Measurements from ENCODE around the gene PTPRJ.

PTPRJ gene

DNA sequence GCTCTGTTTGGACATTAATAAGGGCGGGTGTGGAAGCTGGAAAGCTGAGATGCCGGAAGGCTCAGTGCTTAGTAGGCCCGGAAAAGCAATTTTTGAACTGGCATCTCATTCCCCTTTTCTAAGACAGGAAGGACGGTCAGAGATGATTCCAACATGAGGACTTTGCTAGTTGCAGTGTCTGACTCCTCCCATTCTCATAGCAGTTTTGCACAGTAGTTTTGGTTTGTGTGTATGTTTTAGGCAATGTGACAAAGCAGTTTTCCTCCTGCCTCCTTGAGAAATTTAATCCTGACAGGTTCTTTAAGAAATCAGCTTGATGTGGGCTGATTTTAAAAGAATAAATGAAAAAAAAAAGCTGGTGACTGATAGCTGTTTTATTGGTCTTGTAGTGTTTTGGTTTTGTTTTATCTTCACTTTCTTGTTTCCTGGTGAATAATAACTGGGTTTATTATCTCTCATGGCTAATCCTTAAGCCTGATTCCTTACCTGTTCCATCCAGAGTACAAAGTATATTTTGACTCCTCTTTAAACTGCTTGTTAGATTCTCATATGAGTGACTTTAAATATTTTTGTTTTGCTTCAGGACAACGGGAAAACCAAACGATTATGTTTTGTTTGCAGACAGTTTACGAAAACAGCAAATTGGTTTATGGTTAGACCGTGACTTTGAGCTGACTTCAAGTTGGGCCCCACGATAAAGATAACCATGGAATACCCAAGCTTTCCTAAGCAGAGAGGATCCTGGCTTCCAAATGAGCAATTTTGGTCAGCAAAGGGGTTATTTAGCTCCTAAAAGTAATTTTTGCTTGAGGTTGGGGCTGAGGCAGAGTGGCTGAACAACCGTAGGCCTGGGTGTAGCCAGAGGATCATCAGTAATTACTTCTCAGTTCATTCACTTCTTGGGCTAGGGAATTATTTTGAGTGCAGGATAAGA lies 3.4 kb downstream of the PTPRJ start:
- no peak overlapping the region for H3K4me3 ChIP-seq (ENCODE audit: low read depth, low read length)
- H3K27me3 ChIP-seq (ENCODE audit: insufficient read depth, low read depth, severe bottlenecking) = no peaks in the 10 kb centered on the region
- H3K36me3 ChIP-seq = no peaks in the 10 kb centered on the region
- TF ChIP-seq, protein P1, sequence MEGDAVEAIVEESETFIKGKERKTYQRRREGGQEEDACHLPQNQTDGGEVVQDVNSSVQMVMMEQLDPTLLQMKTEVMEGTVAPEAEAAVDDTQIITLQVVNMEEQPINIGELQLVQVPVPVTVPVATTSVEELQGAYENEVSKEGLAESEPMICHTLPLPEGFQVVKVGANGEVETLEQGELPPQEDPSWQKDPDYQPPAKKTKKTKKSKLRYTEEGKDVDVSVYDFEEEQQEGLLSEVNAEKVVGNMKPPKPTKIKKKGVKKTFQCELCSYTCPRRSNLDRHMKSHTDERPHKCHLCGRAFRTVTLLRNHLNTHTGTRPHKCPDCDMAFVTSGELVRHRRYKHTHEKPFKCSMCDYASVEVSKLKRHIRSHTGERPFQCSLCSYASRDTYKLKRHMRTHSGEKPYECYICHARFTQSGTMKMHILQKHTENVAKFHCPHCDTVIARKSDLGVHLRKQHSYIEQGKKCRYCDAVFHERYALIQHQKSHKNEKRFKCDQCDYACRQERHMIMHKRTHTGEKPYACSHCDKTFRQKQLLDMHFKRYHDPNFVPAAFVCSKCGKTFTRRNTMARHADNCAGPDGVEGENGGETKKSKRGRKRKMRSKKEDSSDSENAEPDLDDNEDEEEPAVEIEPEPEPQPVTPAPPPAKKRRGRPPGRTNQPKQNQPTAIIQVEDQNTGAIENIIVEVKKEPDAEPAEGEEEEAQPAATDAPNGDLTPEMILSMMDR (IDR thresholded peaks at IDR 0.05; ENCODE audit: low read depth, low read length) = no peak
- no peak for DNase-seq
- H3K9me3 ChIP-seq (ENCODE audit: severe bottlenecking) = no peaks in the 10 kb centered on the region
- H3K27ac ChIP-seq = no peak overlapping the region

- Histone ChIP-seq H3K4me3 (ENCODE audit: low read depth, low read length) (no peak overlapping the region), H3K9me3 (ENCODE audit: severe bottlenecking) (no peaks in the 10 kb centered on the region), H3K27ac (no peak overlapping the region), H3K27me3 (ENCODE audit: insufficient read depth, low read depth, severe bottlenecking) (no peaks in the 10 kb centered on the region), H3K36me3 (no peaks in the 10 kb centered on the region)
- no peak for DNase-seq
- TF ChIP-seq, protein P1 (IDR thresholded peaks at IDR 0.05; ENCODE audit: low read depth, low read length) = no peak
These were observed 5.9 kb downstream of the PTPRJ start for GRCh38 chr11:47986219-47986618.

GRCh38 chr11:47986742-47987141 lies 6.4 kb downstream of the PTPRJ start:
- H3K9me3 ChIP-seq (ENCODE audit: severe bottlenecking) = no peaks in the 10 kb centered on the region
- DNase-seq = no peak
- no peak overlapping the region for H3K4me3 ChIP-seq (ENCODE audit: low read depth, low read length)
- H3K27me3 ChIP-seq (ENCODE audit: insufficient read depth, low read depth, severe bottlenecking) = no peaks in the 10 kb centered on the region
- no peaks in the 10 kb centered on the region for H3K36me3 ChIP-seq
- TF ChIP-seq, protein P1 (IDR thresholded peaks at IDR 0.05; ENCODE audit: low read depth, low read length) = no peak
- H3K27ac ChIP-seq = no peak overlapping the region

DNA sequence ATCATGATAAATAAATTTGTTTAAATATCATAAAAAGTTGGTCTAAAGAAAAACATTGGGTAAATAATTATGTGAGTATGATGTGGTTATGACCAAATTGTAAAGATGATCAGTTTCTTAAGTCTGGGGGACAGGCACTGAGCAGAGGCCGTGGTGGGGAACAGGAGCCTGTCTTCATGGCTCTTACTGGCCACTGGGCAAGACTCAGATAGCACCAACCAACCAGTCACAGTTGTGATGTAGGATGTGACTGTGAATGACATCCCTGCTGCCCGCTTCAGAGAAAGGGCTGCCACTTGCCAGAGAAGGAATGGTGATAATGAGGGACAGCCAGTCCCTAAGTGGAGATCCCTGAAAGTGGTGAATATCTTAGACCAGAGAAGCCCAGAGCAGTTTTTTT lies 7.0 kb downstream of the PTPRJ start:
- TF ChIP-seq, protein P1 (IDR thresholded peaks at IDR 0.05; ENCODE audit: low read depth, low read length) = no peak
- Histone ChIP-seq H3K4me3 (ENCODE audit: low read depth, low read length) (no peak overlapping the region), H3K9me3 (ENCODE audit: severe bottlenecking) (no peaks in the 10 kb centered on the region), H3K36me3 (no peaks in the 10 kb centered on the region), H3K27ac (no peak overlapping the region), H3K27me3 (ENCODE audit: insufficient read depth, low read depth, severe bottlenecking) (no peaks in the 10 kb centered on the region)
- no peak for DNase-seq

GRCh38 chr11:47987781-47988180 lies 7.4 kb downstream of the PTPRJ start:
- H3K27me3 ChIP-seq (ENCODE audit: insufficient read depth, low read depth, severe bottlenecking) = no peaks in the 10 kb centered on the region
- no peak overlapping the region for H3K4me3 ChIP-seq (ENCODE audit: low read depth, low read length)
- no peaks in the 10 kb centered on the region for H3K36me3 ChIP-seq
- no peaks in the 10 kb centered on the region for H3K9me3 ChIP-seq (ENCODE audit: severe bottlenecking)
- TF ChIP-seq, protein P1 (IDR thresholded peaks at IDR 0.05; ENCODE audit: low read depth, low read length) = no peak
- DNase-seq = no peak
- H3K27ac ChIP-seq = no peak overlapping the region

Measured in WERI-Rb-1 (cell line).